ENCODE measurements around the gene FBF1. TPM values are rescaled to one million over a fixed set of nuclear protein-coding genes. Genes with fewer than 3 reads are reported as not detected.
"Not testable (repeated sequence)": the region's sequence is repeated elsewhere in the genome, so short reads cannot be mapped to it uniquely, and the experiment has no call there.

FBF1 gene
- total and polyA plus RNA-seq, 2 experiments from 2014 or later: 11.8 to 13.8 TPM

GRCh38 chr17:75891022-75891604 lies 49.7 kb downstream of the FBF1 start:
- Histone ChIP-seq H3K4me1 (ENCODE audit: low read depth) (peaks cover 8% of the 10 kb centered on the region), H3K27me3 (no peaks in the 10 kb centered on the region), H3K27ac (peak overlapping the region; percentile 12), H3K36me3 (no peaks in the 10 kb centered on the region), H3K4me3 (no peak overlapping the region), H3K9me3 (ENCODE audit: low read depth) (no peaks in the 10 kb centered on the region)
- no peak for DNase-seq (ENCODE audit: low read depth in 1 of 2, low spot score in 1 of 2)
- no peak for TF ChIP-seq CTCF (IDR thresholded peaks at IDR 0.05; ENCODE audit: low read depth, low read length)

- H3K27ac ChIP-seq: no peak overlapping the region
These were observed 51.4 kb downstream of the FBF1 start for GRCh38 chr17:75889454-75889853.

GRCh38 chr17:75888484-75888883 lies 52.4 kb downstream of the FBF1 start:
- no peak overlapping the region for H3K27ac ChIP-seq
- no peaks in the 10 kb centered on the region for H3K36me3 ChIP-seq
- no peak for TF ChIP-seq CTCF (IDR thresholded peaks at IDR 0.05; ENCODE audit: low read depth, low read length)
- no peak for DNase-seq (ENCODE audit: low read depth in 1 of 2, low spot score in 1 of 2)
- no peak overlapping the region for H3K4me3 ChIP-seq
- no peaks in the 10 kb centered on the region for H3K27me3 ChIP-seq
- no peaks in the 10 kb centered on the region for H3K4me1 ChIP-seq (ENCODE audit: low read depth)
- no peaks in the 10 kb centered on the region for H3K9me3 ChIP-seq (ENCODE audit: low read depth)

More at GRCh38 chr17:75889454-75889853, 51.4 kb downstream of the FBF1 start:
- DNase-seq (ENCODE audit: low read depth in 1 of 2, low spot score in 1 of 2): no peak
- Histone ChIP-seq H3K9me3 (ENCODE audit: low read depth) (no peaks in the 10 kb centered on the region), H3K4me3 (no peak overlapping the region), H3K27me3 (no peaks in the 10 kb centered on the region), H3K36me3 (no peaks in the 10 kb centered on the region), H3K4me1 (ENCODE audit: low read depth) (no peaks in the 10 kb centered on the region)
- no peak for TF ChIP-seq CTCF (IDR thresholded peaks at IDR 0.05; ENCODE audit: low read depth, low read length)

GRCh38 chr17:75885860-75886259 lies 55.0 kb downstream of the FBF1 start:
- not testable (repeated sequence) for H3K4me3 ChIP-seq; DNase-seq (ENCODE audit: low read depth in 1 of 2, low spot score in 1 of 2); H3K4me1 ChIP-seq (ENCODE audit: low read depth); H3K9me3 ChIP-seq (ENCODE audit: low read depth); H3K27me3 ChIP-seq; H3K27ac ChIP-seq; H3K36me3 ChIP-seq

GRCh38 chr17:75885431-75885830 lies 55.4 kb downstream of the FBF1 start:
- no peak for TF ChIP-seq CTCF (IDR thresholded peaks at IDR 0.05; ENCODE audit: low read depth, low read length)
- Histone ChIP-seq H3K4me1 (ENCODE audit: low read depth) (no peaks in the 10 kb centered on the region), H3K36me3 (no peaks in the 10 kb centered on the region), H3K27me3 (no peaks in the 10 kb centered on the region), H3K4me3 (no peak overlapping the region), H3K27ac (no peak overlapping the region), H3K9me3 (ENCODE audit: low read depth) (no peaks in the 10 kb centered on the region)
- DNase-seq (ENCODE audit: low read depth in 1 of 2, low spot score in 1 of 2): no peak

GRCh38 chr17:75881678-75882454 lies 59.0 kb downstream of the FBF1 start:
- no peak for DNase-seq (ENCODE audit: low read depth in 1 of 2, low spot score in 1 of 2)
- no peak for TF ChIP-seq CTCF (IDR thresholded peaks at IDR 0.05; ENCODE audit: low read depth, low read length)
- Histone ChIP-seq H3K36me3 (no peaks in the 10 kb centered on the region), H3K9me3 (ENCODE audit: low read depth) (no peaks in the 10 kb centered on the region), H3K27ac (no peak overlapping the region), H3K4me1 (ENCODE audit: low read depth) (no peaks in the 10 kb centered on the region), H3K27me3 (peaks cover 21% of the 10 kb centered on the region), H3K4me3 (no peak overlapping the region)
